Panc1 (cell line): ENCODE results near the gene ACP4. TPM values are rescaled to one million over a fixed set of nuclear protein-coding genes. Genes with fewer than 3 reads are reported as not detected.
"Not testable (repeated sequence)": the region's sequence is repeated elsewhere in the genome, so short reads cannot be mapped to it uniquely, and the experiment has no call there.

Experiments used
- ATAC-seq: fragments of 200-7000 bp; cut with Tn5 transposase; 2 replicates; pipeline ENCODE4 v1.9.1; 2020; ENCODE audit warnings: mild to moderate bottlenecking, moderate library complexity
- BruUV-seq: library from RNA; stranded (reverse); fragments of 400-500 nt; replicated peaks from 2 replicates; lab custom pipeline; 2021; lab: Mats Ljungman, UMichigan
- CTCF ChIA-PET: fragments of 300-600 bp; sonication (Branson Sonifier 250); formaldehyde crosslinking; loops from one replicate; lab custom pipeline; 2022; ENCODE audit warnings: antibody characterized with exemption; lab: Charles Lee
- POLR2A ChIA-PET: fragments of 300-600 bp; sonication (Branson Sonifier 250); formaldehyde crosslinking; loops from one replicate; lab custom pipeline; 2022; ENCODE audit warnings: antibody characterized with exemption; lab: Charles Lee
- DNase-seq: peaks from one replicate; pipeline ENCODE4 v3.0.0-alpha.2; 2010; ENCODE audit warnings: low read depth, low spot score
- H3K27ac ChIP-seq: 2 replicates; pipeline ENCODE4 v1.5.1; 2011; ENCODE audit warnings: mild to moderate bottlenecking, low read length, inconsistent platforms
- H3K27me3 ChIP-seq: fragments of 200-500 bp; sonication (Bioruptor generic); 2 replicates; pipeline ENCODE4 v1.6.0; 2014; ENCODE audit warnings: low read length, inconsistent platforms; ENCODE audit not compliant: control insufficient read depth, insufficient read depth
- H3K36me3 ChIP-seq: fragments of 200-500 bp; sonication (Bioruptor generic); 2 replicates; pipeline ENCODE4 v1.5.1; 2014; ENCODE audit warnings: inconsistent platforms, mild to moderate bottlenecking, low read length, moderate library complexity; ENCODE audit not compliant: control insufficient read depth, insufficient read depth
- H3K4me1 ChIP-seq: 2 replicates; pipeline ENCODE4 v1.5.1; 2011; ENCODE audit warnings: inconsistent platforms, mild to moderate bottlenecking, low read length, moderate library complexity; ENCODE audit not compliant: control insufficient read depth, insufficient read depth
- H3K4me3 ChIP-seq, 2 experiments: 2 replicates each; pipeline ENCODE4 v1.5.1; 2011 to 2012; ENCODE audit warnings: low read depth in 2 of 2, low read length in 2 of 2, mild to moderate bottlenecking in 2 of 2, inconsistent platforms in 1 of 2, moderate library complexity in 1 of 2
- H3K9me3 ChIP-seq: fragments of 200-500 bp; sonication (Bioruptor generic); 2 replicates; pipeline ENCODE4 v1.5.1; 2014; ENCODE audit warnings: low read depth, mild to moderate bottlenecking, inconsistent platforms, low read length, moderate library complexity; ENCODE audit not compliant: control insufficient read depth, insufficient read depth
- CTCF ChIP-seq: fragments of 450-650 bp; IDR thresholded peaks from 2 replicates; pipeline ENCODE4 v1.5.1; 2017; ENCODE audit warnings: mild to moderate bottlenecking
- REST ChIP-seq, 2 experiments: IDR thresholded peaks; 2 replicates each; pipeline ENCODE4 v1.6.1; 2011 to 2012; ENCODE audit warnings: low read depth in 2 of 2, control low read depth in 1 of 2, low read length in 1 of 2, mild to moderate bottlenecking in 1 of 2, moderate library complexity in 1 of 2; ENCODE audit not compliant: insufficient read depth in 1 of 2
- SIN3A ChIP-seq: IDR thresholded peaks from 2 replicates; pipeline ENCODE4 v1.6.1; 2012; ENCODE audit warnings: low read depth, mild to moderate bottlenecking, low read length, moderate library complexity, borderline replicate concordance; ENCODE audit not compliant: insufficient read depth
- in situ Hi-C: cut with HindIII; loops from 2 replicates; pipeline ENCODE4 v1.10.0; 2016; ENCODE audit warnings: low sequenced_read_pairs, low pct_unique_long_range_greater_than_20kb
- intact Hi-C: fragments of 100-400 bp; cut with micrococcal nuclease; formaldehyde crosslinking; loops from one replicate; pipeline ENCODE4 v1.10.0; 2022; ENCODE audit not compliant: unreplicated experiment
- total RNA-seq: library from RNA; stranded (reverse); gene quantifications from one replicate; pipeline ENCODE4 v1.2.1, GENCODE V29; 2021; ENCODE audit not compliant: unreplicated experiment

ACP4 gene
- total RNA-seq, 1 experiment from 2014 or later: not detected

GRCh38 chr19:50764409-50764808 is 25.8 kb upstream of the ACP4 start:
- no TSS peak for BruUV-seq
- Histone ChIP-seq H3K4me1 (no peaks in the 10 kb centered on the region), H3K36me3 (no peaks in the 10 kb centered on the region), H3K4me3 (no peak overlapping the region), H3K9me3 (no peaks in the 10 kb centered on the region), H3K27me3 (no peaks in the 10 kb centered on the region), H3K27ac (no peak overlapping the region)
- ChIA-PET POLR2A (no interaction called here), CTCF (no interaction called here)
- in situ Hi-C loops: no loop called here
- intact Hi-C loops: no loop called here
- no peak for DNase-seq
- TF ChIP-seq CTCF: no peak
- no peak for TF ChIP-seq SIN3A
- TF ChIP-seq REST (IDR thresholded peaks at IDR 0.05; ENCODE audit: insufficient read depth in 1 of 2, low read depth in 2 of 2, low read length in 1 of 2): no peak
- ATAC-seq: no peak

- H3K9me3 ChIP-seq, BruUV-seq, intact Hi-C loops, POLR2A ChIA-PET, H3K27me3 ChIP-seq, in situ Hi-C loops, H3K27ac ChIP-seq, H3K36me3 ChIP-seq, H3K4me3 ChIP-seq, H3K4me1 ChIP-seq, CTCF ChIA-PET, ATAC-seq, DNase-seq: not testable (repeated sequence)
These were observed 23.5 kb upstream of the ACP4 start for GRCh38 chr19:50766746-50767145.

GRCh38 chr19:50767263-50767662 is 23.0 kb upstream of the ACP4 start:
- in situ Hi-C loops, CTCF ChIA-PET: not testable (repeated sequence)

More at GRCh38 chr19:50767263-50767662, 23.0 kb upstream of the ACP4 start:
- H3K27me3 ChIP-seq, intact Hi-C loops, H3K4me1 ChIP-seq, ATAC-seq, DNase-seq, H3K27ac ChIP-seq, BruUV-seq, H3K9me3 ChIP-seq, H3K4me3 ChIP-seq, POLR2A ChIA-PET, H3K36me3 ChIP-seq: not testable (repeated sequence)
